Right renal pelvis (tissue), 4 donors: Measurements from ENCODE around the gene CRTC3. TPM values are rescaled to one million over a fixed set of nuclear protein-coding genes. Genes with fewer than 3 reads are reported as not detected.

Source experiments
- DNase-seq, 4 donors: peaks; one replicate each; pipeline ENCODE4 v3.0.0-alpha.2; 2013; ENCODE audit warnings: low read depth in 4 of 4, low spot score in 3 of 4, missing footprints in 1 of 4
- polyA plus RNA-seq, 4 donors: library from polyadenylated mRNA; unstranded; fragments of 120-200 nt; gene quantifications; one replicate each; pipeline ENCODE4 v1.2.1, GENCODE V29; 2013; ENCODE audit not compliant: insufficient read length in 4 of 4

Gene CRTC3
- polyA plus RNA-seq, 4 donors, result 29.3 to 30.7 (median 29.9) TPM

DNA sequence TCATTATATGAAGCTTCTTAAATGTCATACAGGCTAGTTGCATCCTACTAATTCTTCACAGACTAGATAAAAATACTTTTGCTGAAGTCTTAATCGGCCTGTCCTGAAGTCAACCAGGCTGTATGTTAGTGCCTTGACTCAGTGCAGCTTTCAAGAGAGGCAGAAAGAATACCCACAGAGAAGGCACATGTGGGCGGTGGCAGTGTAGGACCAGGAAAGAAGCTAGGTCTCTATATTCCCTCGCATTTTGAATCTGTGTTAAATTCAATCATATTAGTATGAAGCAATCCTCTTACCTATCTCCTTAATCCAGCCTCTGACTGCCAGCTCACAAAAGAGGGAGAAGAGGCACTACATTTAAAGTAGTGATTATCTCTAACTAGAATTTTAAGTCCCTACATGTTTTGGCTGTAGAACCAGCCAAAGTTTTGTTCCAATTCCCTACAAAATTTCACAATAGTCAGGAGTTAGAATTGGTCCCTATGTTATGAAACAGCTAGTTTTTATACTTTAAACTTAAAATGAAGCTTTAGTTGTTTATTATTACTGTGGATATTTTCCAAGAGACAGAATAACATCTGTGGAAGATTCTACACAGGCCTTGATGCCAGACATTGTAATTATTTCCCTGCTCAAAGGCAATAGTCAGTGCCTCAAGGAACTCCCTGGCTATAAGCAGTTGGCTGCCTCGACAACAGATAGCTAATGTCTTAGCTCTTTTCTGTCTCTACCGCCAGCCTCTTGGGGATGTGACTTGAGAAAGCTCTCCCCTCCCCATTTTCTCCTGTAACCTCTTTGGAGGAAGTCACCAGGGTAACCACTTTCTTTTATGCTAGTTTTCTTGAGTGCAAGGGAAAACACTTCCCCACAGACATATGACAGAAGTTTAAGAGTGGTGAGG is 31.9 kb downstream of the CRTC3 start:
- no peak for DNase-seq

DNA sequence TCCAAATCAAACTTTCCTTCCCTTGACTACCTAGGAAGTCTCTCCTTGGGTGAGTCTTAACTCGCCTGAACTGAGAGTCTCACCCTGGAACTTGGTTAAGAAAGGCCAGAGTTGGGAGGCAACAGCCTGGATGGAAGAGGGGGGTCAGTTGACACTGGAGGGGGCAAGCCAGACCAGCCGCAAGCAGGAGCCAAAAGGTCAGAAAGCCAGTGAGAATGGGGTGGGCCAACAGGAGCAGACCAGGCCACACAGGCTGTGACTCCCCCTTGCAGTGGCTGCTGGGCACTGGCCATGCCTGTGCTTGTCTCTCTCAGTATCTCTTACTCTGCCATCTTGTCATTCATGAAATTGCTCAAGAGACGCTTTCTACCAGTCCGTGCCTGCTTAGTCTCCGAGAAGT is 32.9 kb downstream of the CRTC3 start:
- DNase-seq, result no peak

DNA sequence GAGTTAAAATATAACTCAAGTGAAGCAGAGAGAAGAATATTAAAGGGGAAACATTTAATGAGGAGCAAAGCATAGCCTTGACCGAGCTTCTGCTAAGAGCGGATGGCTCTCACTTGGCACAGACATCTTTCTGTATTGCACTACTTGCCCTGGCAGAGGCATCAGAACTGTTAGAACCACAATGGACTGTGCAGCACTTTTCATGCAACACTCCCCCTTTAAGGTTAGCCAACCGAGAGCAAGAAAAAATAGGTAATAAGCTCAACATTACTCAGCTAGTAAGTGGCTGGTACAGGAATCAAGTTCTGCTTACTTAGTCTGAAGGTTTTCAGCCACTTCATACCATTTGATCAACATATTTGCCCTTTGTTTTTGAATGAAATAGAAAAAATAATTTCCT is 33.7 kb downstream of the CRTC3 start:
- no peak for DNase-seq

DNA sequence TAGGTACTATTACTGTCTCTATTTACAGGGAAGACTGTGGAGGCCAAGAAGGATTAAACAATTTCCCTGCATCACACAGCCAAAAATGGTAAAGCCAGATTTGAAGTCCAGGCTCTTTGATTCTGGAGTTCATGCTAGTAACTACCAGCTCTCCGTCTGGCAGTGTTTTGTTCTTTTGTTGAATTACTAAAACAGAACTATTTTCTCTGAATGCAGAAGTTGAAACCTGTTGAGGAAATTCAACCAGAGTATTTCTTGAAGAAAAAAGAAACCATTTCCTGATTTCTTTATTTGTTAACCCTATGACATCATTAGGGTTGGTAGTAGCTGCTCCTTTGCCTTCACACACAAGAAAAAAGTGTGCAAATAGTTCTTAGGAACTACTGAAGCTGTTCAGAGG is 34.3 kb downstream of the CRTC3 start:
- DNase-seq, result no peak

DNA sequence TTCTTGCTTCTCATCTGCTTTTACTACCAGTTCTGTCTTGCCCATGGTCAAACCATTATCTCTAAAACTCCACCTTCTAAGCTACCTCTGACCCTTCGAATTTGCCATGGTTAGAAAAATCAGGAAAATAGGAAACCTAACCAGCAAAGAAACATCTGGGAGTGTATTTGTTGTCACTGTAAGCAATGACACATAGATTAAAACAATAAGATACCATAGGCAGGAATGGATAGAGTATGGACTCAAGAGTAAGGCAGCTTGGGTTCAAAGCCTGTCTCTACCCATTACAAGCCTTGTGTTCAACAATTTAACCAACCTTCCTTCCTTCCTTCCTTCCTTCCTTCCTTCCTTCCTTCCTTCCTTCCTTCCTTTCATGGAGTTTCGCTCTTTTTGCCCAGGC is 34.9 kb downstream of the CRTC3 start:
- DNase-seq, result no peak

DNA sequence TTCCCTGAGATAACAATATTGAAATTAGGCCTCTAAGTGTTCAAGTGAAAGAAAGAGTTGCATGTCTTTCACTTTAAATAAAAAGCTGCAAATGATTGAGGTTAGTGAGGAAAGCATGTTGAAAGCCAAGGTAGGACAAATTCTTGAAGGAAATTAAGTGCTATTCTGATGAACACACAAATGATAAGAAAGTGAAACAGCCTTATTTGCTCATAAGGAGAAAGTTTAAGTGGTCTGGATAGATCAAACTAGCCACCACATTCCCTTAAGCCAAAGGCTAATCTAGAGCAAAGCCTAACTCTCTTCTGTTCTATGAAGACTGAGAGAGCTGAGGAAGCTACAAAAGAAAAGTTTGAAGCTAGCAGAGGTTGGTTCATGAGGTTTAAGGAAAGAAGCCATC is 36.1 kb downstream of the CRTC3 start:
- DNase-seq, result no peak

DNA sequence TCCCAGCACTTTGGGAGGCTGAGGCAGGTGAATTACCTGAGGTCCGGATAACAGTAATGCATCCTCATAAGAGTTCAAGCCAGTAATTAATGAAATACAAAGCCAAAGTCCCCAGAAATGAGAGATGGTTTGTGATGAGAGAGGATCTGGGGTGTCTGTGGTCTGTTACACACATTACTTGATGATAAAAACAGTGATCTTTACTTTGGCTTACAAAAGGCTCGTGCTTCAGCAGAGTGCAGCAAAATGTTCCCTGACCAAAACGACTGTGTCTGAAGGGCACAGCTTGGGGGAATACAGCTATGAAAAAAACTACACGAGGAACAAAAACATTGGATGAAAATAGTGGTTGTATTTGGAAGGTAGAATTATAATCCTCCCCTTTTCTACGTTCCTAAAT is 40.9 kb downstream of the CRTC3 start:
- no peak for DNase-seq

DNA sequence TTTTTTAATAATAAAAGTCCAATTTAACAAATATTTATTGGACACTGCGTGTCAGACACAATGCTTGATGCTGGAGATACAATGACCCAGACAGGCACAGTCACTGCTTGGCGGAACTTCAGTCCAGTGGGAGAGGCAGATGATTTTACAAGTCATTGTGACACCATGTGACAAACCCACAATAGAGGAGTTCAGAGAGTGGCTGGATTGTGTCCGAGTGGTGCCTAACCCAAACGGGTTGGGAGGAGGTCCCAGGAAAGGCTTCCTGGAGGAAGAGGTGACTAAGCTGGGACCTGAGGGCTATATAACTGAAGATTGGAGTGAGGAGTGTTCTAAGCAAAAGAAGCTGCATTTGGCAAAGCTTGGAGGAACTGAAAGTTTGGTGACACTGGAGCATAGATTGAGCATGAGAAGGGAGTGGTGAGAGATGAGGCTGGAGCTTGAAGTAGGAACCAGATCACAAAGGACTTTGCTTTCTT is 41.4 kb downstream of the CRTC3 start:
- DNase-seq, result no peak

DNA sequence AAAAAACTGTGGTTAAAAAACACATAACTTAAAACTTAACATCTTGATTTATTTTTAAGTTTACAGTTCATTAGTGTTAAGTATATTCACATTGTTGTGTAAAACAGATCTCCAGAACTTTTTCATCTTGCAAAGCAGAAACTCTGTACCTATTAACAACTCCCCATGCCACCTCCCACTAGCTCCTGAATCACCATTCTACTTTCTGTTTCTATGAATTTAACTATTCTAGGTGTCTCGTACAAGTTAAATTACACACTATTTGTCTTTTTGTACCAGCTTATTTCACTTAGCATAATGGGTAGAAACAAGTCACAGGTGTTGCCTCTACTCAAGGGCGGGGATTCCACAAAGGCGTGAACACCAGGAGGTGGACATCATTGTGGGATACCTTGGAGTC is 43.2 kb downstream of the CRTC3 start:
- no peak for DNase-seq

DNA sequence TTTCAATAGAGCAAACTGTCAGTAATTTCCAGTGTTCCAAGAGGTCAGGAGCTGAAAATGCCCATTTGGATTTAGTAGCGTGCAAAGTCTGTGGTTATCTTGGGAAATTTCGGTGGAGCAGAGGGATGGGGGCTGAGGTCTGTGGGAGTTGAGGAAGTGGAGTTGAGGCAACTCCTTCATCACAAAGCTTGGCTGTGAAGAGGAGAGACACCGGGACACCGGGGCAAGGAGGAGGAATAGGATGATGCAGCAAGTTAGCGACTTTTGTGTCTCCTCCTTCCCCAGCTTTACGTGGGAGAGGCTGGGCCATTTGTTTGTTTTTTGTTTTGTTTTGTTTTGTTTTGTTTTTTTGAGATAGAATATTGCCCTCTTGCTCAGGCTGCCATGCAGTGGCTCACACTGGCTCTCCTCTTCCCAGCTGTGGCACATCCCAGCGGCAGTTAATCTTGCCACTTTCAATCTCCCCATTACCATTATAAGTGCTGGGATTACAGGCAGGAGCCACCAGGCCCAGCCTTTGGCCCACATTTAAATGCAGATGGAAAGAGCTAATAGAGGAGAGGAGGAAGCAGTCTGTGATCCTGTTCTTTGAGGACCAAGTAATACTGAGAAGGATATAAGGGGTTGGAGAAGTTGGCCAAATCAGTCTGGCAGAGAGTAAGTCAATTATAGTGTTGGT is 47.1 kb downstream of the CRTC3 start:
- DNase-seq, result no peak

DNA sequence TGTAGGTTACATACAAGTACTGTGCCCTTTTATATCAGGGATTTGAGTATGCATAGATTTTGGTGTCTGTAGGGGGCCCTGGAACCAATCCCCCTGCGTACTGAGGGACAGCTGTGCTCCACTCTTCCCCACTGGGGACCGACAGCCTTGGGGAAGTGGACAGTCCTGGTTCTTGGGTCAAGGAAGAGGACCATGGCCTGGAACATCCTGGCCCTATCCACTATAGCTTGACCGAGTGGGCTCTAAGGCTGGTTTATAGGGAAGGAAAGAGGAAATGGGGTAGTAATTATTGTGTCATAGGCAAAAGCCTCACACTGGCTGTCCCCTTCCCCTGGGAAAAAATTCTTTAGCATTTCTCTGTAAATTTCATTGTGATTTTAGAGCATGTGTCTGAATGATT is 49.5 kb downstream of the CRTC3 start:
- DNase-seq, result no peak

DNA sequence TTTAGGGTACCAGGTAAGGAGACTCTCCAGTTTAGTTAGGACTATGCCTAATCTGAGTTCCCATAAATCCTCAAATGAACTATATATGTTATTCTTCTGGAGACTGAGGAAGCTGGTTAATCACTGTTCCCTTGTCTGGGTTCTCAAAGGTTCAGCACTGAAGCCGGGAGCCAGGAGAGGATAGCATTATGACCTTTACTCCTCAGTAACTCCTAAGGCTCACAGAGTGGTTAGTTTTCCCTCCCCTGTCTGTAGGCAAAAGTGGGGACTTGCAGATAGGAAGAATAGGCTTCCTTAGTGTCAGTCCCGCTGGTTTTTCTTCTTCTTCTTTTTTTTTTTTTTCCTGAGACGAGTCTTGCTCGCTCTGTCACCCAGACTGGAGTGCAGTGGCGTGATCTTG is 50.4 kb downstream of the CRTC3 start:
- DNase-seq, result no peak

DNA sequence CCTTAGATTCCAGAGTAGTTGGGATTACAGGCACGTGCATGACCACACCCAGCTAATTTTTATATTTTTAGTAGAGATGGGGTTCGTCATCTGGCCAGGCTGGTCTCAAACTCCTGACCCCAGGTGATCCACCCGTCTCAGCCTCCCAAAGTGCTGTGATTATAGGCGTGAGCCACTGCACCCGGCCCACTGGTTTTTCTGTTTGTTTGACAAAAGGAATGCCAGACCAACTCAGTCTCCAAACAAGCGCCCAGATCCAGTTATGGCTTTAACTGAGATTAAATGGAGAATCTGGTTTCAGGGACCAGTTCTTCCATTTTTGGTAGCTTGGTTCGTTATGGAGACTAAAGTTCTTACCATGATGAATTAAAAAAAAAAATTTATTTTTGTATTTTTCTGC is 50.8 kb downstream of the CRTC3 start:
- DNase-seq, result no peak

DNA sequence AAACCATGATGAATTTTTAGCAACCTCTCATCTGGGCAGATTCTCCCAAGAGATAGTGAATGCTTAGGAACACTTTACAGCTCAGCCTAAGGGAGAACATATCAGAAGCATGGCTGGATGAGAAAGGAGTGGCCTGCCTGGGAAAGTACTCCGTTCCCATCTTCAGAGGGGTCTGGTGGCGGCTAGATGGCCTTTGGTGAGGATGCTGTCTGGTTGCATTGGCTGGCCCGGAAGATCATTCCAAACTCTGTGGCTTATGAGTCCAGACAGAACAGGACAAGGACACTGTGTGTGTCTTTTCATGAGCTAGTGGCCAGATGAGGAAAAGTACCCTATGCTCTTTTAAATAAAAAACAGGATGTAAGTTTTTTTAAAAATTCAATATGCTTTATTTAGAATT is 51.2 kb downstream of the CRTC3 start:
- no peak for DNase-seq

DNA sequence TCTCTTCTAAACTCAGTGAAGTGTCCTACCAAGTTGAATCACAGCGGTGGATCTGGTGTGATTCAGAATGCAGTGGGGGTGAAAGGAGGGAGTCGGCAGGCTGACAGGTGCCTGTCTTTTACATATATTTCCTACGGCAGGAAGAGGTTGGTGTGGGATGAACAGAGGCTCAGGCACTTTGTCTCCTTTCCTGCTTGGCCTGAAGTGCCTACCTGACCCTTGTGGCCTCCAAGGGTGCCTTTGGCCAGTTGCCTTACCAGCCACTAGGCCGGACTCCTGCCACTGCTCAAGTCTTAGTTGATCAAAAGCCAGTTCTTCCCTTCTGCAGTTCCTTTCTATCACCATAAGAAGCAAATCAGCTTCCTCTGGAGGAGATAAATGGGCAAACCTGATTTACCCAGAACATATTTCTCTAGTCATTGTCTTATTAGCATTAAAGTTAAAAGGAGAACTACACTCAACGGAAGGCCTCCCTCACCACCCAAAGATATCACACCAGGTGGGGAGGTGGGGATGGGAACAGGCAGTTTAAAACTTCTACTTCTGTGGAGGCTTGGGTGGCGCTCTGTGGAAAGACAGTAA is 52.1 kb downstream of the CRTC3 start:
- no peak for DNase-seq

DNA sequence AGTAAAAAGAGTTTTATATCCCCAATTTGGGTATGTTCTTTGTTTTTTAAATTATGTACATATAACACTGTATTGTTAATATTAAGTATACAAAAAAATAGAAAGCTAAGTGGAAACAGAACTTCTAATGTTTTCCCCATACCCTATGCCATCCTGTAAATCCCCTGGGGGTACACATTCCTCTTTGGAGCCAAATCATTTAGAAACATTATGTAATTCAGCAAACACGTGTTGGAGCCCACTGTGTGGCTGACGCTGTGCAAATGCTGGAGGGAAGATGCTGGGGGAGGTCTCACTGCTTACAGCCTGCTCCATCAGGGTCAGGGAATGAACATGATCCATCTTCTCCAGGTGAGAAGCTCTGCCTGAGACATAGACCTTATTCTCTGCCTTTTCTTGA is 52.8 kb downstream of the CRTC3 start:
- DNase-seq, result no peak

DNA sequence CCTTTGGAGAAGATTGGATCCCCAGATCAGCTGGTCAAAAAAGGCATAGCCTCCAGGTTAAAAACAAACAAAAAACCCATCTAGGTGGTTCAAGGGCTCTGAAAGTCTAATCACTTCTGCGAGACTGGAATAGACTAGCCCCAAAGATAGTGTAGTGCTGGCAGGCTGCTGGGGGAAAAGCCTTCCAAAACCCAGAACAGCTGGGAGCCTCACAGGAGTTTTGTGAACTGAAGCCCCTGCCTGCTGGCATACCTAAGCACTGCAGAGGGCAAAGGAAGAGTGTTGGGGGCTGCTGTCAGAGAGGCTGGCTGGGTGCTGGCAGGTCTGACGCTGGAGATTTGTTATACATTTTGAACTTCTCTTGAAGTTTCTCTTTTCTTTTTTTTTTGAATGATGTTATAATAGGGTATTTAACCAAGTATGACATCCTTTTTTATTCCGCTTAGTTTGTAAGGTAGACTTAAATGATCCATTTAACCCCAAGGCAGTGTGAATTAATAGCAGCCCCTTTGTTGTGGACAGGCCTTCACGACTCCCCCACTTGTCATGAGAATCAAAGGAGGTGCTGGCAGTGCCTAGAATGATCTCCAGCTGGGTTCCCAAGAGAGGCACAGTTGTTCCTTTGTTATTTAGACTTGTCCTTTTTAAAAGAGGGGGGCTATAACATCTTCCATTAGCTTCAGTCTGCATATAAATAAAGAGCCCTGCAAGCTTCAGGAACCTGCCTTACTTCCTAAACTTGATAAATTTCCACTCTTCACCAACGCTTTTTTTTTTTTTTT is 53.9 kb downstream of the CRTC3 start:
- no peak for DNase-seq

DNA sequence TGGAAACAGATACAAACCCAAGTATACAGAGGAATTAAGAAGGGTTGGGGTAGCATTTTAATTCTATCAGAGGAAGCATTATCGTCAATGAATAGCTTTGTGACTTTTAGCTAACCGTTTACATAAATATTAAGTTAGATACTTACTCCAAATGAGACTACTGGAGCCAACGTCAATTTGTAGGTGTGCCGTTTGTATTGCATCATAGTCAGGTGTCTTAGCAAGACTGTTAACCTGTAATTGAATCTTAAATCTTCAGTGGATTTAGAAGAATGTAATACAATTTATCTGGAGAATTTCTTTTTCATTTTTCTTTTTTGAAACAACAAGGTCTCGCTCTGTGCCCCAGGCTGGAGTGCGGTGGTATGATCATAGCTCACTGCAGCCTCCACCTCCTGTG is 55.1 kb downstream of the CRTC3 start:
- no peak for DNase-seq

DNA sequence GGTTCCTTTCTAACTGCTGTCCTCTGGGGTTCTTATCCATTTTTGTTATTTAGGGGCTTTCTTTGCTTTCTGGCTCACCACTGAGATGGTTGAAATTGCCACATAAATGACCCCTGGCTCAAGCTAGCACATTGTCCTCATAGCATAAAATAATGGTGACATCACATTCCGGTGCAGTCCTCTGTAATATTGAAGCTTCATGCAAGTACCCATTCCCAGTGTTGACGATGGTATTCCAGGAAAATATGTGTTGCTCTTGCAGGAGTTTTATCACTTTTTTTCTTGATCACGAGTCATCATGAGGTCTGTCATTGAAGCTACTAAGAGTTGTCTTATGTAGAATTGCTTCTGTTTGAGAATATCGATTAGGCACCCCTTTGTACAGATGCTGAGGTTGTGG is 56.1 kb downstream of the CRTC3 start:
- DNase-seq, result no peak

DNA sequence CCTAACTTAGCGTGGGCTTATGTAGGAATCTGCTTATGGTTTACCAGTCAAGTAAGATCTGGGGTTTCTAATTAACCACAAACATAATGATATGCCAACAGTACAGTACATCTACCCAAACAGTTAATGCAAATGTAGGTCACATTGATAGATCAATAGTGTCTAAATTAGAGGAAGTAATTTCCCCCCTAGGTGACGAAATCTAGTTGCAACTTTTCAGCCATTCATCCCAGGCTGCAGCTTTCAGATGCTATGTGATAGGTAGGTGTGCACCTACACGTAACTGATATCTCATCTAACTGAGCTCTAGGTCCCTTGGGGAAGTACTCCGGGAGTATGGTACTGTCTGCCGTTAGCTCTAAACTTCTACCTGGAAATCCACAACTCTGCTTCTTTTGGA is 57.2 kb downstream of the CRTC3 start:
- DNase-seq, result no peak

DNA sequence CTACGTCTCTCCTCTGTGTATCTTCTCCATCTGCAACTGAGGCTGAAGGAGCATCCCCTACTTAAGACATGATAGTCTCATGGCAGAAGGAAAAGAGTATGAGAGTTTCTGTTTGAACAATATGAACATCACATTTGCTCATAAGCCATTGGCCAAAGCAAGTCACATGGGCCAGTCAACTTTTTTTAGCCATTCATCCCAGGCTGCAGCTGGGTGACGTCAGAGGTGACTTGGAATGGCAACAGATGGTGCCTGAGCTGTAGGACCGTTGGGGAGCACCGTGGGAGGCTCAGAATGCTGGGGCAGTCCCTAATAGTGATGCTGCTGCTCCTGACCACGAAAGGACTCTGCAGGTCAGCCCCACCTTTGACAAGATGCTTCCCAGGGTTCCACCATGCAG is 58.7 kb downstream of the CRTC3 start:
- no peak for DNase-seq
